Activated T-helper 1 cell treated with anti-CD3 and anti-CD28 coated beads, Interleukin-12 subunit alpha, Interleukin-12 subunit beta, Interleukin-2, Interleukin-4 antibody, amounts not matched to agents 30 ng/mL and 10 ng/mL and 1 ng/mL, durations not matched to agents 14 hours and 24 hours and 36 hours (primary cell): ENCODE measurements around the gene STAT5B. TPM values are rescaled to one million over a fixed set of nuclear protein-coding genes. Genes with fewer than 3 reads are reported as not detected.
"Not testable (repeated sequence)": the region's sequence is repeated elsewhere in the genome, so short reads cannot be mapped to it uniquely, and the experiment has no call there.

Source experiments
- DNase-seq: peaks from one replicate; pipeline ENCODE4 v3.0.0; 2021; ENCODE audit warnings: low spot score
- H3K27ac Mint-ChIP-seq: one replicate; pipeline ENCODE4 v1.8.0; 2021; ENCODE audit warnings: mild to moderate bottlenecking, mixed read lengths
- H3K27me3 Mint-ChIP-seq: one replicate; pipeline ENCODE4 v1.8.0; 2022; ENCODE audit warnings: mild to moderate bottlenecking, moderate library complexity, mixed read lengths; ENCODE audit not compliant: insufficient read depth
- H3K36me3 Mint-ChIP-seq: one replicate; pipeline ENCODE4 v1.8.0; 2021; ENCODE audit warnings: low read depth, mixed read lengths
- H3K4me1 Mint-ChIP-seq: one replicate; pipeline ENCODE4 v1.8.0; 2021; ENCODE audit warnings: low read depth, mixed read lengths
- H3K4me3 Mint-ChIP-seq: one replicate; pipeline ENCODE4 v1.8.0; 2021; ENCODE audit warnings: mild to moderate bottlenecking, moderate library complexity, mixed read lengths
- H3K9me3 Mint-ChIP-seq: one replicate; pipeline ENCODE4 v1.8.0; 2021; ENCODE audit warnings: mixed read lengths
- intact Hi-C: fragments of 100-400 bp; cut with micrococcal nuclease; formaldehyde crosslinking; loops from one replicate; pipeline ENCODE4 v1.15.1; 2024
- total RNA-seq: library from RNA; stranded (reverse); gene quantifications from 2 replicates; pipeline ENCODE4 v1.2.3, GENCODE V29; 2022

Gene STAT5B
- total RNA-seq, 1 donor from 2014 or later: 191 TPM

DNA sequence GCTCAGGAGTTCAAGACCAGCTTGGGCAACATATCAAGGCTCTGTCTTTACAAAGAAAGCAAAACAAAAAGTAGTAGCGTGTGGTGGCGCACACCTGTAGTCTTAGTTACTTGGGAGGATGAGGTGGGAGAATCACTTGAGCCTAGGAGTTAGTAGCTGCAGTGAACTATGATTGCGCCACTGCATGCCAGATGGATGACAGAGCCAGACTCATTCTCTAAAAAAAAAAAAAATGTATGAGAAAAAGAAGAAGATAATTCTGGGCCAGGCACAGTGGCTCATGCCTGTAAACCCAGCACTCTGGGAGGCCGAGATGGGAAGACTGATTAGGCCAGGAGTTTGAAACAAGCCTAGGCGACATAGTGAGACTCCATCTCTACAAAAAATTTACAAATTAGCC lies 28.5 kb downstream of the STAT5B start:
- intact Hi-C loops: loop anchor here (2.0 kb wide), 3 partner anchors 17 to 141 kb away; partner anchors contain the start of genes HCRT and STAT3
- H3K9me3 Mint-ChIP-seq: no peaks in the 10 kb centered on the region
- DNase-seq: no peak
- H3K36me3 Mint-ChIP-seq: peaks cover 24% of the 10 kb centered on the region
- H3K4me3 Mint-ChIP-seq: peak overlapping the region; percentile 89
- H3K27ac Mint-ChIP-seq: peak overlapping the region; percentile 99
- H3K27me3 Mint-ChIP-seq: no peaks in the 10 kb centered on the region
- peaks cover 58% of the 10 kb centered on the region for H3K4me1 Mint-ChIP-seq

DNA sequence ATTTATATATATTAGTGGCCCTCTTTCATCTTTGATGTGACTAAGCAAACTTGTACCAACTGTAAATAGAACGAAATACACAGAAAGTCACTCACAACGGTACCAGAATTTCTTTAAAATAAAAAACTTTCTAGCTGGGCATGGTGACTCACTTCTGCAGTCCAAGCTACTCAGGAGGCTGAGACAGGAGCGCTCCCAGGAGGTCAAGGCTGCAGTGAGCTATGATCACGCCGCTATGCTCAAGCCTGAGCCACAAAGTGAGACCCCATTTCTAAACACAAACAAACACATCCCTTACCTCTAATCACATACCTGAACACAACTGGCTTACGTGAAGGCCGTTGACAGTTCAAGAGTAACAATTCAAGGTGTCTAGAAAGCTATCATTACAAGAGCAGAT lies 29.7 kb downstream of the STAT5B start:
- H3K36me3 Mint-ChIP-seq: peaks cover 24% of the 10 kb centered on the region
- no peaks in the 10 kb centered on the region for H3K9me3 Mint-ChIP-seq
- H3K27ac Mint-ChIP-seq: peak overlapping the region; percentile 99
- H3K4me1 Mint-ChIP-seq: peaks cover 60% of the 10 kb centered on the region
- peak overlapping the region; percentile 56 for H3K4me3 Mint-ChIP-seq
- no peaks in the 10 kb centered on the region for H3K27me3 Mint-ChIP-seq
- intact Hi-C loops: no loop called here
- no peak for DNase-seq

DNA sequence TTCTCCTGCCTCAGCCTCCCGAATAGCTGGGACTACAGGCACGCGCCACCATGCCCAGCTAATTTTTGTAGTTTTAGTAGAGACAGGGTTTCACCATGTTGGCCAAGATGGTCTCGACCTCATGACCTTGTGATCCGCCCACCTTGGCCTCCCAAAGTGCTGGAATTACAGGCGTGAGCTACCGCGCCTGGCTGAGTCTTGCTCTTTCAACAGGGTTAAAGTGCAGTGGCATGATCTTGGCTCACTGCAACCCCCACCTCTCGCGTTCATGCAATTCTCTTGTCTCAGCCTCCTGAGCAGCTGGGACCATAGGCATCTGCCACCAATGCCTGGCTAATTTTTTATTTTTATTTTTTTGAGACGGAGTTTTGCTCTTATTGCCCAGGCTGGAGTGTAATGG lies 31.0 kb downstream of the STAT5B start:
- H3K27ac Mint-ChIP-seq, H3K27me3 Mint-ChIP-seq, intact Hi-C loops, H3K4me3 Mint-ChIP-seq, H3K9me3 Mint-ChIP-seq, DNase-seq: not testable (repeated sequence)
- H3K36me3 Mint-ChIP-seq: peaks cover 27% of the 10 kb centered on the region
- H3K4me1 Mint-ChIP-seq: peaks cover 57% of the 10 kb centered on the region

DNA sequence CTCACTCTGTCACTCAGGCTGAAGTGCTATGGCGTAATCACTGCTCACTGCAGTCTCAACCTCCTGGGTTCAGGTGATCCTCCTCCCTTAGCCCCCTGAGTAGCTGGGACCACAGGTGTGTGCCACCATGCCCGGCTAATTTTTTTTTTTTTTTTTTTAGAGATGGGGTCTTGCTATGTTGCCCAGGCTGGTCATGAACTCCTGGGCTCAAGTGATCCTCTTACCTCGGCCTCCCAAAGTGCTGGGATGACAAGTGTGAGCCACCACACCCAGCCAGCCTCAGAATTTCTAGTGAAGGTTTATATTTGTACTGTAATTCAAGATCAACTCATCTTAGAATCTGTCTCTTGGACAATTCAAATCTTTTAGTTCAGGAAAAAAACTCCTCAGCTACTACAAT lies 32.1 kb downstream of the STAT5B start:
- intact Hi-C loops, H3K27ac Mint-ChIP-seq, H3K4me3 Mint-ChIP-seq, H3K27me3 Mint-ChIP-seq, H3K9me3 Mint-ChIP-seq, DNase-seq: not testable (repeated sequence)
- peaks cover 53% of the 10 kb centered on the region for H3K4me1 Mint-ChIP-seq
- peaks cover 24% of the 10 kb centered on the region for H3K36me3 Mint-ChIP-seq

DNA sequence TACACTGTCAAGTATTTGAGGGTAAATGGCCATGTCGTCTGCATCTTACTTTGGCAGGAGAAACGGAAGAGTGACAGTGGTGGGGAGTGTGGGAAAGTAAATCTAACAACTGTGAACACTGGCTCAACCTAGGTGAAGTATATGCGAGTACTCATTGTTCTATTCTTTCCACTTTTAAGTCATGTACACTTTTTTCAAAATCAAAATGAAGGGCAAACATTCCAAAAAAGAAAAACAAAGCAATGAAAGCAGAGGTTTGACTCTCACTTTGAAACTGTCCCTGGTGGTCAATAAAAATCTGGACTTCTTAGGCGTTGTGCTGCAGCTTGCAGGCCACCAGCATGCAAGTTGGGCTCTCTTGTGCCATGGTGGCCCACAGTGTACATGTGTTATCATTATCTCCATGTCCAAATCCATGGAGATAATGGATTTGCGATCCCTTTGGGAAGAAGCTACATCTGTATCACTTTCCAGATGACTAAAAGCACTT lies 32.7 kb downstream of the STAT5B start:
- Mint-ChIP-seq H3K4me3 (no peak overlapping the region), H3K27ac (peak overlapping the region; percentile 10)

DNA sequence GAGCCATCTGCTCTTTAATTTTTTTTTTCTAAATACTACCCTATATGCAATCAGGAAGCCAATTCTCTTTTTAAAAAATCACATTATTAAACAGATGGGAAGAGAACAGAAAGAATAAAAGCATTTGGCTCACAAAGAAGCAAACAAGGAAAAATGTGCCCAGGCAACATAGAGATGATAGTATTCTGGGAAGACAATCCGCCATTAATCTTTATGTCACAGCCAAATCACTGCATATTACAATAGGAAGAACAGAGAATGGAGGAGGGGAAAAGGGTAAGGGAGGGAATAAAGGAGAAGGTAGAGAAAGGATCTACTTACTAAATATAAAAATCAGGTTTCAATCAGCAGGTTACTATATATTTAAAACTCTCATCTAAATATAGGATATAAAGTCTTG lies 34.3 kb downstream of the STAT5B start:
- Mint-ChIP-seq H3K4me3 (no peak overlapping the region), H3K4me1 (peaks cover 32% of the 10 kb centered on the region), H3K36me3 (peaks cover 18% of the 10 kb centered on the region), H3K27me3 (no peaks in the 10 kb centered on the region), H3K27ac (no peak overlapping the region), H3K9me3 (no peaks in the 10 kb centered on the region)
- DNase-seq: no peak
- intact Hi-C loops: no loop called here

More for the DNA sequence above, 32.7 kb downstream of the STAT5B start:
- H3K9me3 Mint-ChIP-seq: no peaks in the 10 kb centered on the region
- no peak for DNase-seq
- H3K36me3 Mint-ChIP-seq: peaks cover 22% of the 10 kb centered on the region
- H3K4me1 Mint-ChIP-seq: peaks cover 47% of the 10 kb centered on the region
- H3K27me3 Mint-ChIP-seq: no peaks in the 10 kb centered on the region
- intact Hi-C loops: no loop called here

DNA sequence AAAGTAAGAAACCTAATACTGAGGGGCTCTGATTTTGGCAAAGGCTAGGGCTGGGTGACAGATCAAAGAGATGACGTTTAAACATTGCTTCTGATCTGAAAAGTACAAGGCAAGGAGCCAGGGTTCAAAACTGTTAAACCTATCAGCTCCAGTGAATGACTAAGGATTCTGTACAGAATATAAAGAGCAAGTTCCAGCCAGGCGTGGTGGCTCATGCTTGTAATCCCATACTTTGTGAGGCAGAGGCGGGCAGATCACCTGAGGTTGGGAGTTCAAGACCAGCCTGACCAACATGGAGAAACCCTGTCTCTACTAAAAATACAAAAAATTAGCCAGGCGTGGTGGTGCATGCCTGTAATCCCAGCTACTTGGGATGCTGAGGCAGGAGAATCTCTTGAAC lies 35.3 kb downstream of the STAT5B start:
- H3K27me3 Mint-ChIP-seq, DNase-seq, H3K4me3 Mint-ChIP-seq, H3K9me3 Mint-ChIP-seq, H3K27ac Mint-ChIP-seq, intact Hi-C loops: not testable (repeated sequence)
- peaks cover 16% of the 10 kb centered on the region for H3K36me3 Mint-ChIP-seq
- peaks cover 30% of the 10 kb centered on the region for H3K4me1 Mint-ChIP-seq

DNA sequence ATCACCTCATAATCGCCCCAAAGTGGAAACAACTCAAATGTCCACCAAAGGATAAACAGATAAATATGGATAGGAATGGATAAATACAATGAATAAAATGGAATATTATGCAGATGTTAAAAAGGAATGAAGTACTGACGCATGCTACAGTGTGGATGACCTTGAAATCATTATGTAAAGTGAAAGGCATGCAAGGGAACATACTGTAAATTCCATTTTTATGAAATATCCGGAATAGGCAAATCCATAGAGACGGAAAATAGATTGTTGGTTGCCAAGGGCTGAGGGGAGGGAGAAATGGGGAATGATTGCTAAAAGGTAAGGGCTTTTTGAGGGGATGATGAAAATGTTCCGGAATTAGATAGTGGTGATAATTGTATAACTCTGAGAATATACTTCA lies 36.0 kb downstream of the STAT5B start:
- Mint-ChIP-seq H3K27ac (no peak overlapping the region), H3K27me3 (no peaks in the 10 kb centered on the region), H3K4me3 (no peak overlapping the region), H3K36me3 (peaks cover 14% of the 10 kb centered on the region), H3K4me1 (peaks cover 30% of the 10 kb centered on the region), H3K9me3 (no peaks in the 10 kb centered on the region)
- no peak for DNase-seq
- intact Hi-C loops: no loop called here

DNA sequence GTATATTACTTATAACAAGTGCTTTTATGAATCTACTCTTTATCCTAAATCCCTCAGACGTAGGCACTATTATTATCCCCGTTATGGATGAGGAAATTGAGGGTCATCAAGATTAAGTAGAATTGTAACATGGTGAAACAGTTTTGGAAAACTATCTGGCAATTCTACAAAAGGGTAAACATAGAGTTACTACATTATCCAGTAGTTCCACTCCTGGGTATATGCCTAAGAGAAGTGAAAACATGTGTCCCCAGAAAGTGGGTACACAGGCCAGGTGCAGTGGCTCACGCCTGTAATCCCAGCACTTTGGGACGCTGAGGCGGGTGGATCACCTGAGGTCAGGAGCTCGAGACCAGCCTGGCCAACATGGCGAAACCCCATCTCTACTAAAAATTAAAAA lies 36.6 kb downstream of the STAT5B start:
- Mint-ChIP-seq H3K4me1 (peaks cover 33% of the 10 kb centered on the region), H3K36me3 (peaks cover 19% of the 10 kb centered on the region)
- H3K27ac Mint-ChIP-seq, intact Hi-C loops, H3K4me3 Mint-ChIP-seq, H3K9me3 Mint-ChIP-seq, DNase-seq, H3K27me3 Mint-ChIP-seq: not testable (repeated sequence)

DNA sequence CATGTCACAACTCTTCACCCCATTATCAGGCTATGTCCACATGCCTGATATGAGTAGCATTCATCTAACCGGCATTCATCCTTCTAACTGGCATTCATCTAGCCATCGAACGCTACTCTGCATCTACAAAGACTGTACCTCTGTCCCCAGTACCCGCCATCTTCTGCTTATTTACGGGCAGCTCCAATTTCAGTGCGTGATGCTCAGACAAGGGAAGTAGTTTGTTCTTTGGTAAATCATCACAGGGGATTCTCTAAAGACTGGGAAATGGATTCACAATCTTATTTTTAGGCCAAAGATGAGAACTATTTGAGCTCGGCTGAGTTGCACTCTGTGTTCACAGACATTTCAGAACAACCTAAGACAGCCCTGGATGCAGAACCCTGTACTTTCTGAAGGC lies 39.4 kb downstream of the STAT5B start:
- intact Hi-C loops: no loop called here
- Mint-ChIP-seq H3K4me1 (peaks cover 26% of the 10 kb centered on the region), H3K27me3 (no peaks in the 10 kb centered on the region), H3K36me3 (peaks cover 23% of the 10 kb centered on the region), H3K4me3 (no peak overlapping the region), H3K27ac (no peak overlapping the region), H3K9me3 (no peaks in the 10 kb centered on the region)
- DNase-seq: no peak

DNA sequence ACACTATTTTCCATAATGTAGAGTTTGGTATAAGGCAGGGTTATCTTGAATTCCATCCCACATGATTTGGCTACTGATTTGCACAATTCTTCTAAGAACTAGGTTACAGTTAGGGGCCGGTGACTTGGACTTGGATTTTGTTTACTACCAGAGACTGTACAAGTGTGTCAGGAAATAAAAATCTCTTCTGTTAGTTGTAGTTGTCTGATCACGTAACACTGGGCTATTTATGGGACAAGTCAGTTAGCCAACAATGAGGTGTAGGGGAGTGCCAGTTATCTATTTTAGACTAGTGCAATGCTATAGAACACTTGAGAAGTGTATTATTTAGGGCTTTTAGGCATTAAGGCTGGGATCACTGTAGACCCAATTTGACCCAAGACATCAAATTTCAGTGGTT lies 42.2 kb downstream of the STAT5B start:
- H3K4me1 Mint-ChIP-seq: peaks cover 21% of the 10 kb centered on the region
- intact Hi-C loops: no loop called here

DNA sequence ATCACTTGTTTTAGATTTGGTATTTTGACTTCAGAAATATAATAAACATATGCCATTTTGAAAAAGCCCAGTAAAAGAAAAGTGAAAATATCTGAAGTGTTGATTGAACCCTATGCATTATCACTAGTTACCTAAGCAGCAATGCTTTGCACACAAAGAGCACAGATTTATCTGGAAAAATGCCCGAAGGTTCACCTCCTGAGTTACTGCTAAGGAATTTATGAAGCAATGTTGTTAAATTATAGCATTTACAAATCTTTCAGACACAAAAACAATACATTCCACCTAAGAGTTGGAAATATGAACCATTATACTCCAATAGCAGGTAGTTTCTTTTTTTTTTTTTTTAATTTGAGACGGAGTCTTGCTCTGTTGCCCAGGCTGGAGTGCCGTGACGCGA lies 43.0 kb downstream of the STAT5B start:
- Mint-ChIP-seq H3K4me1 (peaks cover 25% of the 10 kb centered on the region), H3K36me3 (peaks cover 30% of the 10 kb centered on the region), H3K9me3 (no peaks in the 10 kb centered on the region), H3K4me3 (no peak overlapping the region), H3K27me3 (no peaks in the 10 kb centered on the region), H3K27ac (no peak overlapping the region)
- intact Hi-C loops: no loop called here
- DNase-seq: no peak

More for the DNA sequence above, 42.2 kb downstream of the STAT5B start:
- no peak overlapping the region for H3K4me3 Mint-ChIP-seq
- DNase-seq: no peak
- H3K27me3 Mint-ChIP-seq: no peaks in the 10 kb centered on the region
- H3K36me3 Mint-ChIP-seq: peaks cover 27% of the 10 kb centered on the region
- H3K9me3 Mint-ChIP-seq: no peaks in the 10 kb centered on the region
- no peak overlapping the region for H3K27ac Mint-ChIP-seq

DNA sequence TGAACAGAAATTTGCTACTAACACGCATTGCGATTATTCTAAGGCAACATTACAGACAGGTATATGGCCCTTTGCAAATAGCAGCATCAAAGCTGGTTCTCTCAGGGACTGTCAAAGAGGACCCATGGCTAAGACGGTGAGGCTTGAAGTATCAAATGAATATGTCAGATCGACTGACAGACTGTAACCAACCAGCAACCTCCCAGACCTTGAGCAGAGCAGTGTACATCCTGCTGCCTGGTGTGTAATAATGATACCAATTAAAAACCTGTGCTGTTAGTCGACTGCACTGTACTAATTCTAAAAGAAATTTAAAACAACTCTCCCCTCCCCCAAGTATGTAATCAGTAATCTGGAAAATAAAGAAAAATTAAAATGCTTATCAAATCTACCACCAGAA lies 46.0 kb downstream of the STAT5B start:
- H3K36me3 Mint-ChIP-seq: peaks cover 38% of the 10 kb centered on the region
- intact Hi-C loops: loop anchor here (2.0 kb wide), 1 partner anchor 19 kb away; no protein-coding TSS in a partner anchor

More for the DNA sequence above, 46.0 kb downstream of the STAT5B start:
- H3K27ac Mint-ChIP-seq: no peak overlapping the region
- DNase-seq: no peak
- H3K9me3 Mint-ChIP-seq: no peaks in the 10 kb centered on the region
- H3K27me3 Mint-ChIP-seq: no peaks in the 10 kb centered on the region
- H3K4me3 Mint-ChIP-seq: no peak overlapping the region
- peaks cover 23% of the 10 kb centered on the region for H3K4me1 Mint-ChIP-seq
